Activated CD8-positive, alpha-beta T cell treated with anti-CD3 and anti-CD28 coated beads, Interleukin-2, amount 10 ng/mL, durations not matched to agents 7 days and 5 days (primary cell): ENCODE data around the gene PRR13. TPM values are rescaled to one million over a fixed set of nuclear protein-coding genes. Genes with fewer than 3 reads are reported as not detected.
A peak's percentile ranks its signal among the peaks of the same experiment; 100 is the strongest.
"Not testable (repeated sequence)": the region's sequence is repeated elsewhere in the genome, so short reads cannot be mapped to it uniquely, and the experiment has no call there.

Source experiments
- ATAC-seq: fragments of 150-1000 bp; cut with Tn5 transposase; one replicate; pipeline ENCODE4 v1.10.0; 2021; ENCODE audit warnings: moderate library complexity
- CTCF ChIA-PET: fragments of 350-600 bp; sonication (Branson Sonifier 250); formaldehyde crosslinking; loops from one replicate; lab custom pipeline; 2021; ENCODE audit warnings: antibody characterized with exemption; lab: Charles Lee
- POLR2A ChIA-PET: fragments of 350-600 bp; sonication (Branson Sonifier 250); formaldehyde crosslinking; loops from one replicate; lab custom pipeline; 2021; ENCODE audit warnings: antibody characterized with exemption; lab: Charles Lee
- DNase-seq: peaks from one replicate; pipeline ENCODE4 v3.0.0-alpha.2; 2020
- H3K27ac Mint-ChIP-seq: one replicate; pipeline ENCODE4 v1.8.0; 2021; ENCODE audit warnings: mild to moderate bottlenecking, mixed read lengths
- H3K27me3 Mint-ChIP-seq: one replicate; pipeline ENCODE4 v1.8.0; 2021; ENCODE audit warnings: low read depth, mixed read lengths
- H3K36me3 Mint-ChIP-seq: one replicate; pipeline ENCODE4 v1.8.0; 2021; ENCODE audit warnings: low read depth, mixed read lengths
- H3K4me1 Mint-ChIP-seq: one replicate; pipeline ENCODE4 v1.8.0; 2021; ENCODE audit warnings: low read depth, mixed read lengths
- H3K4me3 Mint-ChIP-seq: one replicate; pipeline ENCODE4 v1.8.0; 2021; ENCODE audit warnings: mild to moderate bottlenecking, mixed read lengths
- H3K9me3 Mint-ChIP-seq: one replicate; pipeline ENCODE4 v1.8.0; 2022; ENCODE audit warnings: mixed read lengths; ENCODE audit not compliant: insufficient read depth
- total RNA-seq, 2 experiments: library from RNA; stranded (reverse); gene quantifications; one replicate each; pipeline ENCODE4 v1.2.3, GENCODE V29; 2021

Gene PRR13
- total RNA-seq, 2 experiments from 2014 or later: 220 TPM

DNA sequence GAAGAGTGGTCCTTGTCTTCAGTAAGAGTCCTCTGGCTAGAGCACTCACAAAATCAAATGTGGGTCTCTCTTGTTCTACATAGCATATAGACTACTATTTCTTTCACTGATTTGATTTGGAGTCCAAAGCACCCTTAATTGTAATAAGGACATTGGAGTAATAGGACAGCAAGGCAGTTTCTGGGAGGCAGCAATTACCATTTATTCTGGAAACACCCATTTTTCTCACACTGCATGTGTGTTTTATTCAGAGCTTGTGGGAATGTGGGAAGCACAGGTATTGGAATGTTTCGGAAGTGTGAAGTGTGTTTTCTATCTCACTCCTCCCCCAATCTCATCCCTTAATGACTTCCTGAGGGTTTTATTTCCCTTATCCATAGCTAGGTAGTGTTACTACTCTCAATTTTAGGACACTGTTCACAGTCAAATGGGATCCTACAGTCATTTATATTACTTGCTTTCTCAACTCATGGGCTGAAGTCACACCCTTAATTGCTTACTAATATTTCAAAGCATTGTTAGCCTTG, 30.6 kb downstream of the PRR13 start:
- H3K27ac Mint-ChIP-seq: no peak overlapping the region
- ChIA-PET CTCF (interaction anchor here (0.9 to 8.6 kb wide), 5 partner anchors 10 to 151 kb away, joined by 3 to 78 read pairs (median 20); partner anchors contain the start of gene AAAS), POLR2A (interaction anchor here (0.7 to 1.3 kb wide), 3 partner anchors 9 to 24 kb away, joined by 3 to 5 read pairs (median 3); no protein-coding TSS in a partner anchor)
- H3K4me1 Mint-ChIP-seq: peaks cover 52% of the 10 kb centered on the region
- H3K36me3 Mint-ChIP-seq: peaks cover 81% of the 10 kb centered on the region
- no peak overlapping the region for H3K4me3 Mint-ChIP-seq
- ATAC-seq (no peak), DNase-seq (no peak)
- H3K27me3 Mint-ChIP-seq: no peaks in the 10 kb centered on the region
- H3K9me3 Mint-ChIP-seq: no peaks in the 10 kb centered on the region

DNA sequence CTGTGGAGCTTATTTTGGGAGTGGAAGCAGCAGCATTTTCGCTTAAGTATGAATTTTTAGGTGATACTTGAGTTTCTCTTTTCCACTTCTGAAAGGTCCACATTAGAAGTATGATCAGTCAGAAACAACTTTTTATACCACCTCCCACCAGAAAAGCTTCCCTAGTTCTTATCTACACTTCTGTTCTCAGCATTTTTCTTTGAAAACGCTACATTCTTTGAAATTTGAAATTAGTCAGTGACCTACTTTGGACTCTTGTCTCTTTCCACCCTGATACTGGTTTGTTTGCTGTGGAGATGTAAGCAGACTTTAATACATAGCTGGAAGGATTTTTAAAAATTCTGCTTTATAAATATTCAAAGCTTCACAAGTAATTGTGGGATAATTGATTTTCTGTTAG, 32.5 kb downstream of the PRR13 start:
- peaks cover 47% of the 10 kb centered on the region for H3K4me1 Mint-ChIP-seq
- DNase-seq (no peak), ATAC-seq (no peak)
- CTCF ChIA-PET: interaction anchor here (0.9 to 8.6 kb wide), 7 partner anchors 8 to 153 kb away, joined by 3 to 78 read pairs (median 9); partner anchors contain the start of gene AAAS
- peak overlapping the region; percentile 35 for H3K27ac Mint-ChIP-seq
- peaks cover 79% of the 10 kb centered on the region for H3K36me3 Mint-ChIP-seq
- no peaks in the 10 kb centered on the region for H3K27me3 Mint-ChIP-seq
- H3K9me3 Mint-ChIP-seq: no peaks in the 10 kb centered on the region
- H3K4me3 Mint-ChIP-seq: no peak overlapping the region
- POLR2A ChIA-PET: interaction anchor here (1.2 to 2.3 kb wide), 3 partner anchors 9 to 16 kb away, joined by 3 to 8 read pairs (median 5); no protein-coding TSS in a partner anchor

DNA sequence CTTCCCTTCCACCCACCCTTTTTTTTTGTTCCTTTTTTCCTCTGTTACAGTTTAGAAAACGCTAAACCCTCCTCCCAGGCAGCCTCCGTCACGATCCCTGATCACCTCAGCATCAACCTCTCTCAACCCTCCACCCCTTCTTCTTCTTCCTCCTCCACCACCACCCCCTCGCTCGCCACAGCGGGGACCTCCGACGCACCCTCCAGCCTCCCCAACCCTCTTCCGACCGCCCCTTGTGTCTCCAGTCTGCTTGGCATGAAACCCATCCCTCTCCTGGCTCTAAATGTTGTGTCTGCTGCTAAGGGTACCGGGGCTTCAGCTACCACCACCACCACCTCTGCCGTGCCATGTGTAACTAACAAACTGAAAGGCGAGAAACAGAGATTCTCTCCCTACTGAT, 33.3 kb downstream of the PRR13 start:
- no peak for DNase-seq
- ATAC-seq: peak; percentile 12
- Mint-ChIP-seq H3K27ac (peak overlapping the region; percentile 35), H3K36me3 (peaks cover 82% of the 10 kb centered on the region), H3K4me3 (no peak overlapping the region), H3K27me3 (no peaks in the 10 kb centered on the region), H3K9me3 (no peaks in the 10 kb centered on the region), H3K4me1 (peaks cover 48% of the 10 kb centered on the region)
- CTCF ChIA-PET: interaction anchor here (0.7 to 8.6 kb wide), 10 partner anchors 14 to 241 kb away, joined by 3 to 78 read pairs (median 9); partner anchors contain the start of genes AAAS, MAP3K12 and TARBP2
- POLR2A ChIA-PET: interaction anchor here (0.5 to 2.7 kb wide), 6 partner anchors 8 to 24 kb away, joined by 4 to 16 read pairs (median 6); partner anchors contain the start of gene MAP3K12

DNA sequence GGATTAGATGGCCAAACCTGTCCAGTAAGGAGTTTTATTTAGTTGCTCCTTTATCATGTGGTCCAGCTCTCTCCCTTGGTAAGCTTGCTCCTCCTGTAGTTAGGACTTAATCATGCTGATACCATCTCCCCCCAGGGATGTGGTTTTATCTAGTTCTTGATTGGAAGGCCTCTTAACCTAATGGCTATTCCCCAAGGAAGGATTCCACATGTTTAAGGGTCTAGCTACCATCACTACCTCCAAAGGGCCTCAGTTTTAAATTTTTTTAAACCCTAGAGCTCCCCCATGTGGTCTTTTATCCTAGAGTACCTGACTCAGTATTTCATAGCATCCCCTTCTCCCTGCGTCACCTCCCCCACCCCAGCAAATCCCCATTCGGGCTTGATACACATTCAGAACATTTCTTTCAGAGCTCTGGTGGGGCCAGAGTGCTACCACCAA, 35.3 kb downstream of the PRR13 start:
- no peaks in the 10 kb centered on the region for H3K27me3 Mint-ChIP-seq
- POLR2A ChIA-PET: interaction anchor here (0.5 to 2.7 kb wide), 7 partner anchors 21 to 110 kb away, joined by 3 to 16 read pairs (median 6); partner anchors contain the start of genes MAP3K12, SP1 and TARBP2
- DNase-seq: no peak
- CTCF ChIA-PET: interaction anchor here (0.8 to 8.6 kb wide), 19 partner anchors 8 to 199 kb away, joined by 3 to 78 read pairs (median 7); partner anchors contain the start of genes AAAS, ATP5MC2, MAP3K12 and TARBP2
- no peak for ATAC-seq
- peaks cover 82% of the 10 kb centered on the region for H3K36me3 Mint-ChIP-seq
- H3K27ac Mint-ChIP-seq: peak overlapping the region; percentile 43
- H3K4me3 Mint-ChIP-seq: no peak overlapping the region
- H3K4me1 Mint-ChIP-seq: peaks cover 40% of the 10 kb centered on the region
- H3K9me3 Mint-ChIP-seq: no peaks in the 10 kb centered on the region

DNA sequence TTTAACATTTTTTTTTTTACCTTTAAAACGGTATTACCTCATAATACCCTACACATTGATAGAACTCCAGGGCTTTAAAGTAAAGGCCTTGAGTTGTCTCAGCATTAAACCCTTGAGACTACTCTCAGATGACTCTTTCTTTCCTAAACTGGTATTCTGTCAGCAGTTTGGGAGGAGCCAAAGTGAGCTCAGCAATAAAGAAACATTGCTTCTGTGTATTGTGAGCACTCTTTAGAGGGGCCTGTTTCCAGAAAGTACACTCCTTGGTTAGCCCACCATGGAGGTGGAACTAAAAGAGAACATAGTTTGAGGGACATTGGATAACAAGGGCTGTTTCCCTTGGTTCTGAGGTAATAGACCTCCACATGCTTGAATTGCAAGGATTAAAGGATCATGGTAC, 37.3 kb downstream of the PRR13 start:
- Mint-ChIP-seq H3K4me1 (peaks cover 24% of the 10 kb centered on the region), H3K27ac (no peak overlapping the region), H3K36me3 (peaks cover 78% of the 10 kb centered on the region), H3K4me3 (no peak overlapping the region), H3K9me3 (no peaks in the 10 kb centered on the region), H3K27me3 (no peaks in the 10 kb centered on the region)
- POLR2A ChIA-PET: interaction anchor here (0.7 to 1.0 kb wide), 3 partner anchors 13 to 15 kb away, joined by 3 read pairs; no protein-coding TSS in a partner anchor
- ATAC-seq (no peak), DNase-seq (no peak)
- CTCF ChIA-PET: interaction anchor here (1.0 to 8.6 kb wide), 3 partner anchors 13 to 127 kb away, joined by 3 to 78 read pairs (median 8); no protein-coding TSS in a partner anchor

DNA sequence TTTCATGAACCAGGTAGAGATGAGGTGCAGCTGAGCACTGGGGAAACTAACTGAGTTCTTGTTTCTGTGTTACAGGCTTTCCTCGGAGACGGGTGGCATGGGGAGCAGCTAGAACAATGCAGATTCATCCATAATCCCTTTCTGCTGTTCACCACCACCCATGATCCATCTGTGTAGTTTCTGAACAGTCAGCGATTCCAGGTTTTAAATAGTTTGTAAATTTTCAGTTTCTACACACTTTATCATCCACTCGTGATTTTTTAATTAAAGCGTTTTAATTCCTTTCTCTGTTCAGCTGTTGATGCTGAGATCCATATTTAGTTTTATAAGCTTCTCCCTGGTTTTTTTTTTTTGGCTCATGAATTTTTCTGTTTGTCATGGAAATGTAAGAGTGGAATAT, 37.8 kb downstream of the PRR13 start:
- H3K9me3 Mint-ChIP-seq: no peaks in the 10 kb centered on the region
- H3K36me3 Mint-ChIP-seq: peaks cover 78% of the 10 kb centered on the region
- DNase-seq (no peak), ATAC-seq (no peak)
- no peak overlapping the region for H3K4me3 Mint-ChIP-seq
- CTCF ChIA-PET: interaction anchor here (8.6 kb wide), 1 partner anchor 31 kb away, joined by 78 read pairs; no protein-coding TSS in a partner anchor
- no peaks in the 10 kb centered on the region for H3K27me3 Mint-ChIP-seq
- POLR2A ChIA-PET: interaction anchor here (0.8 to 1.0 kb wide), 2 partner anchors 13 to 15 kb away, joined by 3 read pairs; no protein-coding TSS in a partner anchor
- H3K27ac Mint-ChIP-seq: no peak overlapping the region
- H3K4me1 Mint-ChIP-seq: peaks cover 20% of the 10 kb centered on the region

DNA sequence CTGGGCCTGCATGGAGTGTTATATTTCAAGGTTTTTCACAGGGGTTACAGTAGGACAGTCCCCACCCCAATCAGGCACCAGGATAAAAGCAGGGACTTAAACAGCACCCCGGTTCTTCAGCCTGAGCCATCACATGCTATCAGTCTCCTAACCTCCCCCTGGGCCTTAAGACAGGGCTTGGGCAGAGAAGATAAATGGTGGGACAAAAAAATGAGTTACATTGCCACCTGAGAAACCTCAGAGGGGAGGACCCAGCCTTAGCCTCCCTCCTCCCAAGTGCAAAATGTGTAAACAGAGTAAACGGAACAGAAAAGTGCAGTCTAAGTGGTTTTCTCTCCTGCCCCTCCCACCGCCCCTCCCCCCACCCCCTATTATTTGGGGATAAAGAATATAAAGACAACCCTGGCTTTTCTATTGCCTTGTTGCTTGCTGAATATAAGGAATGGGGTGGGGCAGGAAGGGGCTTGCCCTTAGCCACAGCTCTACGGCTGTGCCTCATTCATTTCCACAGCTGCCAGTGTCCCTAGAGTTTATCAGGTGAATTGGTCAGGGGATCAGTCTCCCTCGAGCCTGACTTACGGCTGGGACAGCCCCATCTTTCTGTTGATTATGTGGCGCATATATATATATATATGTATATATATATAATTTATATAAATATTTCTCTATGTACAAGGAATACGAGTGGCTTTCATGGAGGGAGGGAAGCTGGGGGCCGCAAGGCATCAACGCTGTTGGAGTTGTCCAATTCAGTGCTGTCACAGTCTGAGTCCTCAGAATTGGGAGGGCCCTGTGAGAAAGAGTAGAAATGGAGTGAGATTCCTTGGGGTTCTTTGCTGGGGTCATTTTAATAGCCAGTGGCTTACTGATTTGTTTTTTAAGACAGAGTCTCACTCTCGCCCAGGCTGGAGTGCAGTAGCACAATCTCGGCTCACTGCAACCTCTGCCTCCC, 39.2 kb downstream of the PRR13 start:
- Mint-ChIP-seq H3K36me3 (peaks cover 75% of the 10 kb centered on the region), H3K27me3 (no peaks in the 10 kb centered on the region), H3K9me3 (no peaks in the 10 kb centered on the region), H3K27ac (no peak overlapping the region), H3K4me3 (no peak overlapping the region), H3K4me1 (peaks cover 7% of the 10 kb centered on the region)
- DNase-seq: no peak
- POLR2A ChIA-PET: interaction anchor here (0.9 to 1.4 kb wide), 4 partner anchors 9 to 22 kb away, joined by 3 to 5 read pairs (median 3); no protein-coding TSS in a partner anchor
- CTCF ChIA-PET: interaction anchor here (1.1 to 2.6 kb wide), 8 partner anchors 8 to 195 kb away, joined by 3 to 20 read pairs (median 4); partner anchors contain the start of genes ATP5MC2 and NPFF
- ATAC-seq: no peak

DNA sequence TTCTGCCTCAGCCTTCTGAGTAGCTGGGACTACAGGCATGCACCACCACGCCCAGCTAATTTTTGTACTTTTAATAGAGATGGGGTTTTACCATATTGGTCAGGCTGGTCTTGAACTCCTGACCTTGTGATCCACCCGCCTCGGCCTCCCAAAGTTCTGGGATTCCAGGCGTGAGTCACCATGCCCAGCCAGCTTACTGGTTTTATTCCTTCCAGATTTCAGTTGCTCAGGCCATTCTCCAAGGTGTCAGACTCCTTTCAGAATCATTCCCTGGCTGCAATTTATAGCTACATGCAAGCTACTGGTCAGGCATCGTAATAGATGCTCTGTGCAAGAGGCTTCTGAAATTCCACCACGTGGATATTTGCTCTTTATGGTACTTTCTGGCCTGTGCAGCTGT, 39.9 kb downstream of the PRR13 start:
- ATAC-seq, H3K27ac Mint-ChIP-seq, H3K4me1 Mint-ChIP-seq, H3K27me3 Mint-ChIP-seq, H3K9me3 Mint-ChIP-seq, DNase-seq, H3K4me3 Mint-ChIP-seq: not testable (repeated sequence)
- CTCF ChIA-PET: interaction anchor here (1.0 to 2.6 kb wide), 11 partner anchors 9 to 194 kb away, joined by 3 to 20 read pairs (median 4); partner anchors contain the start of genes ATP5MC2 and NPFF
- POLR2A ChIA-PET: interaction anchor here (0.9 to 2.2 kb wide), 5 partner anchors 8 to 22 kb away, joined by 3 to 8 read pairs (median 3); no protein-coding TSS in a partner anchor
- peaks cover 73% of the 10 kb centered on the region for H3K36me3 Mint-ChIP-seq

DNA sequence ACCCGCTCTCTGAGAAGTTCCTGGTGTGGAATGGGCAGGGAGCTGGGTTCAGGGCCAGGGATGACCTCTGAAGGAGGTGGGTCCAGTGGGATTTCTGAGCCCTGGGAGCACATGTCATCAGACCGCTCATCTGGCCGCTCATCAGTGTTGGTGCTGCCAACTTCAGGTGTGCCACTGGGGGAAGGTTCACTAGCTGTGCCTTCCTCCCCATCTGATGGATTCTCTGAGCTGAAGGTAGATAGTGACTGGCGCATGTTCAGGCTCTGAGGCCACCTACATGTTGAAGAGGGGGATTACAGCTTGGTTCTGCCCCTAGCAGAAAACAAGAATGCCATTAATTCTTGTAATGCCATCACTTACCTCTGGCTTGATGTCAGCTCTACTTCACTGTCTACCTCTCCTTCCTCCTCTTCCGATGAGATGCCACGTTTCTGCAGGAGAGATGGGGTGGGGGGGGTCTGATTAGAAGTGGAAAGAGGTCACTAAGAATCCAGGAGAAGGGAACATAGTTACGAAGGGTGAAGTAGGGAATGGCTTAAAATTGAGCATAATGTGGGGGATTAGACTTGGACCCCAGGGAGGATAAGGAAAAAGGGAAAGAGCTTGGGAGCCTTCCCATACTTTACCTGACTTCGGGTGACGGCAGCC, 40.5 kb downstream of the PRR13 start:
- H3K27me3 Mint-ChIP-seq: no peaks in the 10 kb centered on the region
- H3K4me1 Mint-ChIP-seq: peaks cover 5% of the 10 kb centered on the region
- no peaks in the 10 kb centered on the region for H3K9me3 Mint-ChIP-seq
- H3K4me3 Mint-ChIP-seq: no peak overlapping the region
- ChIA-PET CTCF (interaction anchor here (1.0 to 2.6 kb wide), 12 partner anchors 9 to 194 kb away, joined by 3 to 20 read pairs (median 4); partner anchors contain the start of genes ATP5MC2 and NPFF), POLR2A (interaction anchor here (0.8 to 2.2 kb wide), 9 partner anchors 8 to 160 kb away, joined by 3 to 14 read pairs (median 3); partner anchors contain the start of genes AAAS and TARBP2)
- H3K36me3 Mint-ChIP-seq: peaks cover 70% of the 10 kb centered on the region
- H3K27ac Mint-ChIP-seq: no peak overlapping the region
- ATAC-seq (no peak), DNase-seq (no peak)

DNA sequence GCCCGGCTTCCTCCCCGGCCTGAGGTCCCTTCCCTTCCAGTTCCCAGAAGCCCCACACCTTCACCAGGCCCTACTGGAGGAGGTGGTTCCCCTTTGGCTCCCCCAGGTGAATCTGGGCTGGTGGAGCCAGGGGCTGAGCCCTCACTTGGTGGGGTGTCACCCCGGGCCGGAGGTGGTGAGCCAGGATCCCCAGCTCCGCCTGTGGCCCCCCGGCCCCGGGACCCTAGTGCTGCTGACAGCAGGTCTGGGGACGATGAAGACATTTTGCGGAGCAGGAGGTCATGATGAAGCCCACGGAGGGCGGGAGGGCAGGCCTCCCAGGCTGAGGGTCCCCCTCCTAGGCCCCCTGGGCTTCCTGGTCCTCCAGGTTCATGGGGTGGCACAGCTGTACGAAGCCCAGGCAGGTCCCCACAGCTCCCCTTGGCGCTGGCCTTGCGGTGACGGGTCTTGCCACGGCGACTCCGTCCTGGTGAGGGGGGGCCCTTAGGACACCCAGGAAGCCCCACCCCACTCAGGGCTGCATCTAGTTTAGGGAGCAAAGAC, 41.2 kb downstream of the PRR13 start:
- H3K27me3 Mint-ChIP-seq: no peaks in the 10 kb centered on the region
- H3K27ac Mint-ChIP-seq: no peak overlapping the region
- H3K9me3 Mint-ChIP-seq: no peaks in the 10 kb centered on the region
- no peak for ATAC-seq
- DNase-seq: no peak
- no peak overlapping the region for H3K4me3 Mint-ChIP-seq
- peaks cover 5% of the 10 kb centered on the region for H3K4me1 Mint-ChIP-seq
- H3K36me3 Mint-ChIP-seq: peaks cover 73% of the 10 kb centered on the region
- POLR2A ChIA-PET: interaction anchor here (0.8 to 2.2 kb wide), 7 partner anchors 9 to 161 kb away, joined by 3 to 14 read pairs (median 3); partner anchors contain the start of genes AAAS and TARBP2
- CTCF ChIA-PET: interaction anchor here (1.0 to 2.6 kb wide), 6 partner anchors 10 to 130 kb away, joined by 3 to 20 read pairs (median 6); partner anchors contain the start of gene NPFF
